PFSK-1 (cell line): ENCODE results near the gene PCYT1B.

ENCODE experiments used
- FOXP2 ChIP-seq: optimal IDR thresholded peaks from 2 replicates; pipeline ENCODE3; 2011; ENCODE audit warnings: borderline replicate concordance, control low read depth, inconsistent platforms; ENCODE audit not compliant: insufficient read depth; ENCODE audit errors: extremely low read length, extremely low read depth
- POLR2AphosphoS5 ChIP-seq: IDR thresholded peaks from 2 replicates; pipeline ENCODE4 v1.6.1; 2012; ENCODE audit warnings: low read depth, mild to moderate bottlenecking, control low read depth, low read length, moderate library complexity
- SIN3A ChIP-seq: IDR thresholded peaks from 2 replicates; pipeline ENCODE4 v1.6.1; 2012; ENCODE audit warnings: mild to moderate bottlenecking, low read length, moderate library complexity, borderline replicate concordance; ENCODE audit not compliant: insufficient read depth
- TAF1 ChIP-seq: IDR thresholded peaks from 2 replicates; pipeline ENCODE4 v1.6.1; 2012; ENCODE audit warnings: low read length, control low read depth, borderline replicate concordance; ENCODE audit not compliant: insufficient read depth
- TF ChIP-seq, protein P1 (sequence below), 2 experiments: IDR thresholded peaks; 2 replicates each; pipeline versions ENCODE4 v1.6.1 to v1.8.0; 2011 to 2012; ENCODE audit warnings: low read depth in 2 of 2, low read length in 2 of 2, control low read depth in 1 of 2, inconsistent platforms in 1 of 2, mild to moderate bottlenecking in 1 of 2, moderate library complexity in 1 of 2; ENCODE audit not compliant: insufficient read depth in 1 of 2

Gene PCYT1B

DNA sequence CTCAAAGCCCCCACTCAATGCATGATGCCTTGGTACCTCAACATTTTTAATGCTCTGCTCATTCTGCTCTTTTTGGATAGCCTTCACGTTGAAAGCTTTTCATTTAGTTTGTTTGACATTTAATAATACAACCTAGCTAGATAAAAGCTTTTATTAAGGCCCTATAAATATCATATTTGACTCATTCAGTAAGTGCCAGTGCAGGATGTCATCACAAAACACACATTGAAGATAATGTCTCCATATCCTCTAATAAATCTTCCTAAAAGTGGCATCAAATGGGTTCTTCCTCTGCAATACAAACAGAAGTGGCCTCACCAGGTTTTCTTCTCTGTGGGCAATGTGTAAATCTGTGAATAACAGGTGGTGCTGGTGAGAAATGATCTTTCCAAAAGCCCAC lies 12.0 kb upstream of the PCYT1B start:
- TF ChIP-seq FOXP2 = no peak
- TF ChIP-seq TAF1 = no peak
- TF ChIP-seq POLR2AphosphoS5 = no peak
- TF ChIP-seq, protein P1, sequence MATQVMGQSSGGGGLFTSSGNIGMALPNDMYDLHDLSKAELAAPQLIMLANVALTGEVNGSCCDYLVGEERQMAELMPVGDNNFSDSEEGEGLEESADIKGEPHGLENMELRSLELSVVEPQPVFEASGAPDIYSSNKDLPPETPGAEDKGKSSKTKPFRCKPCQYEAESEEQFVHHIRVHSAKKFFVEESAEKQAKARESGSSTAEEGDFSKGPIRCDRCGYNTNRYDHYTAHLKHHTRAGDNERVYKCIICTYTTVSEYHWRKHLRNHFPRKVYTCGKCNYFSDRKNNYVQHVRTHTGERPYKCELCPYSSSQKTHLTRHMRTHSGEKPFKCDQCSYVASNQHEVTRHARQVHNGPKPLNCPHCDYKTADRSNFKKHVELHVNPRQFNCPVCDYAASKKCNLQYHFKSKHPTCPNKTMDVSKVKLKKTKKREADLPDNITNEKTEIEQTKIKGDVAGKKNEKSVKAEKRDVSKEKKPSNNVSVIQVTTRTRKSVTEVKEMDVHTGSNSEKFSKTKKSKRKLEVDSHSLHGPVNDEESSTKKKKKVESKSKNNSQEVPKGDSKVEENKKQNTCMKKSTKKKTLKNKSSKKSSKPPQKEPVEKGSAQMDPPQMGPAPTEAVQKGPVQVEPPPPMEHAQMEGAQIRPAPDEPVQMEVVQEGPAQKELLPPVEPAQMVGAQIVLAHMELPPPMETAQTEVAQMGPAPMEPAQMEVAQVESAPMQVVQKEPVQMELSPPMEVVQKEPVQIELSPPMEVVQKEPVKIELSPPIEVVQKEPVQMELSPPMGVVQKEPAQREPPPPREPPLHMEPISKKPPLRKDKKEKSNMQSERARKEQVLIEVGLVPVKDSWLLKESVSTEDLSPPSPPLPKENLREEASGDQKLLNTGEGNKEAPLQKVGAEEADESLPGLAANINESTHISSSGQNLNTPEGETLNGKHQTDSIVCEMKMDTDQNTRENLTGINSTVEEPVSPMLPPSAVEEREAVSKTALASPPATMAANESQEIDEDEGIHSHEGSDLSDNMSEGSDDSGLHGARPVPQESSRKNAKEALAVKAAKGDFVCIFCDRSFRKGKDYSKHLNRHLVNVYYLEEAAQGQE (IDR thresholded peaks at IDR 0.05; ENCODE audit: insufficient read depth in 1 of 2, low read depth in 2 of 2, low read length in 2 of 2) = no peak
- TF ChIP-seq SIN3A = no peak

DNA sequence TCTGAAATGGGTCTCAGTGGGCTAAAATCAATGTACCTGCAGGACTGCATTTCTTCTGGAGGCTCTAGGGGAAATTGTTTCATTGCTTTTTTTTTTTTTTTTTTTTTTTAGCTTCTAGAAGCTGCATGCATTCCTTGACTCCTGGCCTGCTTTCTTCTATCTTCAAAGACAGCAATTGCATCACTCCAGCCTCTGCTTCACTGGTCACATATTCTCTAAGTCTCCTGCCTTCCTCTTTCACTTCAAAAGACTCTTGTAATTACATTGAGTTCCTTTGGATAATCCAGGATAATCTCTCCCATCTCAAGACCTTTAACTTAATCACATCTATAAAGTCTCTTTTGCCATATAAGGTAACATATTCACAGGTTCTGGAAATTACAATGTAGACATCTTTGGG lies 11.3 kb upstream of the PCYT1B start:
- no peak for TF ChIP-seq FOXP2
- TF ChIP-seq, protein P1 (IDR thresholded peaks at IDR 0.05; ENCODE audit: insufficient read depth in 1 of 2, low read depth in 2 of 2, low read length in 2 of 2) = no peak
- TF ChIP-seq TAF1 = no peak
- TF ChIP-seq SIN3A = no peak
- no peak for TF ChIP-seq POLR2AphosphoS5

DNA sequence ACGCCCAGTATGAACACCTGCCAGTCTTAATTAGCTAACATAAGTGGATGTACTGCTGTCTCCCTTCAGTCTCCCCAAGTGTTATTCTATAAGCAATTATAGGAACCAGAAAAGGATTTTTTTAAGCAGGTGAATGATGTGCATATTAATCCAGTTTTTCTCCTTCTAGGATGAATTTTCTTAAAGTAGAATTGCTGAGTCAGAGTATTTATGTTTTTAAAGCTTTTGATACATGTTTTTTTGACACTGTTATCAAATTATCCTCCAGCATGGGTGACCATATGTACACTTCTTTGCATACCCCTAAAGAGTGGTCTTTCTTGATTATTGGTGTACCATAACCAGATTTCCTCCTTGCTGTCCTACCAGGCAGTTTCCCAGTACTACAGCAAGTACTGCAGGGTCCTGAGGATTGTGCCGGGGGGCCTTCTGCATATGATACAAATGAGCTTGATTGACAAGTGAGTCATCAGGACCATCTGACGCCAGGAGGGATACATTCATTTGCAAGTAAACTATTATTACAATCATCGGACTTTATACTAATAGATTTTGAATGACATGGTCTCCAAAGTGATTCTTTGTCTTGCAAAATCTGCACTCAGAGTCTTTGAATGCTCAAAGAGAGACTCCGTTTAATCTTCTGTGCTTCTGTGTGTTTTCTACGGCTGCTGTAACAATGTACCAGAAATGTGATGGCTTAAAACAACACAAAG lies 10.7 kb upstream of the PCYT1B start:
- TF ChIP-seq SIN3A = no peak
- TF ChIP-seq TAF1 = no peak
- TF ChIP-seq, protein P1 (IDR thresholded peaks at IDR 0.05; ENCODE audit: insufficient read depth in 1 of 2, low read depth in 2 of 2, low read length in 2 of 2) = no peak
- TF ChIP-seq FOXP2 = no peak
- TF ChIP-seq POLR2AphosphoS5 = no peak

DNA sequence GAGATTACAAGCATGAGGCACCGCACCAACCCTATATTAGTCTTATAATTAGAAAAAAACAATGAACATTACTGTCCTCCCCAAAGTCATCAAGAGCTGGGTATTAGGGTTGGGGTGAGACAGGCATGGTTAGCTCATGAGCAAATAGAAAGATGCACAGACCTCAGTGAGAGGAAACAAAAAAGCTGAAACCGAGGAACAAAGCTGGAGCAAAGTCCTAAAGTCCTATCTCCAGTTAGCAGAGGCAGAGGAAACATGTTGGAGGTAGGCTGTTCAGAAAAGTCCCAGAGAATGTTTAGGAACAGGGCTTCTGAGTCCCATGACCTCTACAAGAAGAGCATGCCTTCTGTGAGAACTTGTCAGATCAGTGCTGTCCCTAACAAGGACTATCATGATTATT lies 4.6 kb upstream of the PCYT1B start:
- TF ChIP-seq POLR2AphosphoS5 (no peak), FOXP2 (no peak), SIN3A (no peak), TAF1 (no peak)
- TF ChIP-seq, protein P1 (IDR thresholded peaks at IDR 0.05; ENCODE audit: insufficient read depth in 1 of 2, low read depth in 2 of 2, low read length in 2 of 2) = no peak

DNA sequence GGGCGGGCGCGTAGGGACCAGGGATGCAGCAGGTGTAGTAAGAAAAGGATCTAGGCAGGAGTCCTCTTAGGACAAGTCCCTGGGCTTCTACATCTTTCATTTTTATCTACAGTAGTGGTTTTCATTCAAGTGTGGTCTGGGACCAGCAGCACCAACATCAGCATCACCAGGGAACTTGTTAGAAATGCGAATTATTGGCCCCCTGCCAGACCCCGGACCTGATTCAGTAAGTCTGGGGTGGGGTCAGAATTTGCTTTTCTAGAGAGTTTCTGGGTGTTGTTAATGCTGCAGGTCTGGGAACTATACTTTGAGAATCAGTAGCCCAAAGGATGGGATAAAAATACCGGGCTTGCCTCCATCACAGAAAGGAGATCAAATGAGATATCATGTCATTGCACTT lies 1.3 kb upstream of the PCYT1B start:
- TF ChIP-seq, protein P1 (IDR thresholded peaks at IDR 0.05; ENCODE audit: insufficient read depth in 1 of 2, low read depth in 2 of 2, low read length in 2 of 2) = no peak
- no peak for TF ChIP-seq TAF1
- TF ChIP-seq FOXP2 = no peak
- no peak for TF ChIP-seq SIN3A
- no peak for TF ChIP-seq POLR2AphosphoS5
